Esophagus muscularis mucosa (tissue), 4 donors: ENCODE results near the gene TSTD1.

Experiments used
- EP300 ChIP-seq: sonication (generic); formaldehyde crosslinking; IDR thresholded peaks from one replicate; pipeline ENCODE4 v1.6.1; 2017; ENCODE audit warnings: antibody characterized with exemption
- POLR2A ChIP-seq: fragments of 450-650 bp; IDR thresholded peaks from one replicate; pipeline ENCODE4 v1.6.1; 2017; ENCODE audit warnings: antibody characterized with exemption, moderate library complexity, mild to moderate bottlenecking, low read depth
- POLR2AphosphoS5 ChIP-seq, 2 donors: sonication (generic); formaldehyde crosslinking; IDR thresholded peaks; one replicate each; pipeline ENCODE4 v1.6.1; 2017; ENCODE audit warnings: antibody characterized with exemption in 2 of 2
- TF ChIP-seq, protein P1 (sequence below), 3 experiments: fragments of 200-600 bp in 2 of 3; fragments of 450-650 bp in 1 of 3; sonication (generic) in 2 of 3; IDR thresholded peaks; one replicate each; pipeline ENCODE4 v1.5.1; 2017 to 2019; ENCODE audit warnings: antibody characterized with exemption in 3 of 3, mild to moderate bottlenecking in 2 of 3, moderate library complexity in 1 of 3

DNA sequence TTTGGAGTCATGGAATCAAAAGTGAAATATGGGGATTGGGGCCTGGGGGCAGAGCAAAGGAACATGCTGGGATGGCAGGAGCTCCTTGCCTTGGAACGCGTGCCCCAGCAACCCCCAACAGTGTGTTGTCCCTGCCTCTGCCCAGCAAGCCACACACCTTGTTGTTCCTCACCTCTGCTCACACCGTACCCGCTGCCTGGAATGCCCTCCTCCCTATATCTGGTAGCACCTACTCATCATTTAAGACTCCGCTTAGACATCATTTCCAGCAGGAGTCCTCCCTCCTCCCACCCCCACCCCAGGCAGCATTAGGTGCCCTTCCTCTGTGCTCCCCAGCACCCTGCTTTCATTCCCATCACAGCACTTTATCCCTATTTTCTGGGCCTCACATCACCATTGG is 42.8 kb upstream of the TSTD1 start:
- TF ChIP-seq, protein P1, sequence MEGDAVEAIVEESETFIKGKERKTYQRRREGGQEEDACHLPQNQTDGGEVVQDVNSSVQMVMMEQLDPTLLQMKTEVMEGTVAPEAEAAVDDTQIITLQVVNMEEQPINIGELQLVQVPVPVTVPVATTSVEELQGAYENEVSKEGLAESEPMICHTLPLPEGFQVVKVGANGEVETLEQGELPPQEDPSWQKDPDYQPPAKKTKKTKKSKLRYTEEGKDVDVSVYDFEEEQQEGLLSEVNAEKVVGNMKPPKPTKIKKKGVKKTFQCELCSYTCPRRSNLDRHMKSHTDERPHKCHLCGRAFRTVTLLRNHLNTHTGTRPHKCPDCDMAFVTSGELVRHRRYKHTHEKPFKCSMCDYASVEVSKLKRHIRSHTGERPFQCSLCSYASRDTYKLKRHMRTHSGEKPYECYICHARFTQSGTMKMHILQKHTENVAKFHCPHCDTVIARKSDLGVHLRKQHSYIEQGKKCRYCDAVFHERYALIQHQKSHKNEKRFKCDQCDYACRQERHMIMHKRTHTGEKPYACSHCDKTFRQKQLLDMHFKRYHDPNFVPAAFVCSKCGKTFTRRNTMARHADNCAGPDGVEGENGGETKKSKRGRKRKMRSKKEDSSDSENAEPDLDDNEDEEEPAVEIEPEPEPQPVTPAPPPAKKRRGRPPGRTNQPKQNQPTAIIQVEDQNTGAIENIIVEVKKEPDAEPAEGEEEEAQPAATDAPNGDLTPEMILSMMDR (IDR thresholded peaks at IDR 0.05), result no peak
- TF ChIP-seq POLR2A (no peak), EP300 (no peak), POLR2AphosphoS5 (IDR thresholded peaks at IDR 0.05) (no peak)
